ENCODE data around the gene PIK3CD. TPM values are rescaled to one million over a fixed set of nuclear protein-coding genes. Genes with fewer than 3 reads are reported as not detected.
A peak's percentile ranks its signal among the peaks of the same experiment; 100 is the strongest.

PIK3CD gene
- total and polyA plus RNA-seq, 8 donors = 5.1 to 44.2 (median 6.1) TPM

GRCh38 chr1:9726406-9726805, 74.9 kb downstream of the PIK3CD start:
- peaks cover 0 to 8% of the 10 kb centered on the region in 2 donors for H3K9me3 ChIP-seq
- no peak for ATAC-seq
- H3K27me3 ChIP-seq = no peaks in the 10 kb centered on the region
- peaks cover 0 to 97% of the 10 kb centered on the region in 2 donors for H3K36me3 ChIP-seq
- peak in 1 of 4 donors; percentile 41 for DNase-seq
- peaks cover 0 to 6% of the 10 kb centered on the region in 2 donors for H3K4me1 ChIP-seq
- intact Hi-C loops (cut with DNase I) = loop anchor here in 1 of 2 donors (10.0 kb wide), 1 partner anchor 102 kb away; no protein-coding TSS in a partner anchor
- TF ChIP-seq CTCF (IDR thresholded peaks at IDR 0.05) = no peak
- H3K4me3 ChIP-seq = no peak overlapping the region
- no peak overlapping the region for H3K27ac ChIP-seq

GRCh38 chr1:9726905-9727595, 75.5 kb downstream of the PIK3CD start:
- Histone ChIP-seq H3K27ac (no peak overlapping the region), H3K27me3 (no peaks in the 10 kb centered on the region), H3K4me1 (peaks cover 0 to 6% of the 10 kb centered on the region in 2 donors), H3K9me3 (peaks cover 0 to 8% of the 10 kb centered on the region in 2 donors), H3K4me3 (no peak overlapping the region), H3K36me3 (peaks cover 0 to 97% of the 10 kb centered on the region in 2 donors)
- intact Hi-C loops (cut with DNase I) = loop anchor here in 1 of 2 donors (10.0 kb wide), 1 partner anchor 102 kb away; no protein-coding TSS in a partner anchor
- DNase-seq (peak in 1 of 4 donors; percentile 73), ATAC-seq (no peak)
- TF ChIP-seq CTCF (IDR thresholded peaks at IDR 0.05) = no peak

- H3K27me3 ChIP-seq = no peaks in the 10 kb centered on the region
- TF ChIP-seq CTCF (IDR thresholded peaks at IDR 0.05) = no peak
- no peak for ATAC-seq
- peaks cover 0 to under 1% of the 10 kb centered on the region in 2 donors for H3K9me3 ChIP-seq
- H3K4me1 ChIP-seq = peaks cover 0 to 6% of the 10 kb centered on the region in 2 donors
- H3K27ac ChIP-seq = peak overlapping the region in 1 of 2 donors; percentile 37
- peaks cover 0 to 97% of the 10 kb centered on the region in 2 donors for H3K36me3 ChIP-seq
- H3K4me3 ChIP-seq = no peak overlapping the region
- peak in 1 of 4 donors; percentile 76 for DNase-seq
- intact Hi-C loops (cut with DNase I) = loop anchor here in 1 of 2 donors (10.0 kb wide), 1 partner anchor 104 kb away; no protein-coding TSS in a partner anchor
These were observed 77.1 kb downstream of the PIK3CD start for GRCh38 chr1:9728451-9729295.

GRCh38 chr1:9729523-9729922, 78.0 kb downstream of the PIK3CD start:
- Histone ChIP-seq H3K36me3 (peaks cover 0 to 97% of the 10 kb centered on the region in 2 donors), H3K4me3 (no peak overlapping the region), H3K4me1 (peaks cover 0 to 6% of the 10 kb centered on the region in 2 donors), H3K27ac (peak overlapping the region in 1 of 2 donors; percentile 83), H3K9me3 (no peaks in the 10 kb centered on the region), H3K27me3 (no peaks in the 10 kb centered on the region)
- no peak for TF ChIP-seq CTCF (IDR thresholded peaks at IDR 0.05)
- no peak for ATAC-seq
- intact Hi-C loops (cut with DNase I) = loop anchor here in 1 of 2 donors (10.0 kb wide), 1 partner anchor 105 kb away; no protein-coding TSS in a partner anchor
- DNase-seq = peak in 1 of 4 donors; percentile 32

Data from left lung (tissue), 10 donors.